ENCODE data around the gene SPR. TPM values are rescaled to one million over a fixed set of nuclear protein-coding genes. Genes with fewer than 3 reads are reported as not detected.

Gene SPR
- 30.8 and 31.3 TPM in 2 replicates for total RNA-seq

GRCh38 chr2:72887032-72887739 lies at the start of gene SPR:
SPR (plus strand) TSS chr2:72887408; CDS start chr2:72887433, 25 bp downstream.

GRCh38 chr2:72917138-72917876 lies 30.1 kb downstream of the SPR start, which contains the start of gene EMX1:
EMX1 (plus strand) TSS chr2:72917519; CDS start chr2:72917853, 334 bp downstream.

Other genes starting within 250 kb of the SPR start
- 30.5 and 31.2 TPM in 2 replicates for gene EXOC6B, start 61.4 kb upstream of the SPR start, total RNA-seq
- gene EMX1, start 30.1 kb downstream of the SPR start, total RNA-seq: not detected in 2 replicates
- gene SFXN5, start 184.3 kb downstream of the SPR start, total RNA-seq: 19.0 and 20.3 TPM in 2 replicates
- gene RAB11FIP5, start 225.5 kb downstream of the SPR start, total RNA-seq: 49.5 and 52.2 TPM in 2 replicates

Measured in aortic smooth muscle cell (primary cell).